Breast epithelium (tissue), 4 donors: ENCODE measurements around the gene TRIM4. TPM values are rescaled to one million over a fixed set of nuclear protein-coding genes. Genes with fewer than 3 reads are reported as not detected.

Experiments used
- DNase-seq, 2 donors: peaks; one replicate each; pipeline ENCODE4 v3.0.0-alpha.2; 2019; ENCODE audit warnings: low spot score in 2 of 2
- H3K27ac ChIP-seq, 2 donors: fragments of 200-600 bp; sonication (generic) in 1 of 2; one replicate each; pipeline ENCODE4 v1.5.1; 2016 to 2019; ENCODE audit warnings: mild to moderate bottlenecking in 1 of 2
- H3K27me3 ChIP-seq, 2 donors: fragments of 200-600 bp; sonication (generic) in 1 of 2; one replicate each; pipeline versions ENCODE4 v1.5.1 to v1.6.0; 2017 to 2019; ENCODE audit warnings: control low read depth in 1 of 2, mild to moderate bottlenecking in 1 of 2
- H3K36me3 ChIP-seq: fragments of 200-600 bp; one replicate; pipeline ENCODE4 v1.5.1; 2019
- H3K4me1 ChIP-seq, 2 donors: fragments of 200-600 bp; sonication (generic); one replicate each; pipeline ENCODE4 v1.5.1; 2016 to 2019; ENCODE audit warnings: control low read depth in 1 of 2
- H3K4me3 ChIP-seq, 3 donors: fragments of 200-600 bp; sonication (generic); 1 replicate in 2 of 3; 2 replicates in 1 of 3; pipeline ENCODE4 v1.5.1; 2016 to 2019; ENCODE audit warnings: mild to moderate bottlenecking in 3 of 3, moderate library complexity in 2 of 3
- H3K9me3 ChIP-seq, 2 donors: fragments of 200-600 bp; sonication (generic) in 1 of 2; one replicate each; pipeline ENCODE4 v1.5.1; 2016 to 2019; ENCODE audit warnings: control low read depth in 1 of 2
- CTCF ChIP-seq, 3 donors: fragments of 450-650 bp; IDR thresholded peaks; one replicate each; pipeline ENCODE4 v1.5.1; 2016 to 2017; ENCODE audit warnings: antibody characterized with exemption in 3 of 3, mild to moderate bottlenecking in 3 of 3, moderate library complexity in 3 of 3
- POLR2A ChIP-seq: fragments of 450-650 bp; IDR thresholded peaks from one replicate; pipeline ENCODE4 v1.6.1; 2016; ENCODE audit warnings: antibody characterized with exemption, mild to moderate bottlenecking, moderate library complexity
- POLR2AphosphoS5 ChIP-seq, 3 donors: sonication (generic); formaldehyde crosslinking; IDR thresholded peaks; one replicate each; pipeline ENCODE4 v1.6.1; 2017; ENCODE audit warnings: antibody characterized with exemption in 3 of 3
- intact Hi-C: fragments of 100-400 bp; cut with DNase I; formaldehyde crosslinking; loops from one replicate; pipeline ENCODE4 v1.15.1; 2023; ENCODE audit warnings: low total_unique reads
- total RNA-seq, 3 donors: library from RNA; depleted of rRNA; stranded (reverse); fragments of >200 nt; gene quantifications; one replicate each; pipeline ENCODE4 v1.1.0, GENCODE V29; 2016

TRIM4 gene
- total RNA-seq, 3 donors from 2014 or later, result 46.1 to 65.9 (median 57.7) TPM

DNA sequence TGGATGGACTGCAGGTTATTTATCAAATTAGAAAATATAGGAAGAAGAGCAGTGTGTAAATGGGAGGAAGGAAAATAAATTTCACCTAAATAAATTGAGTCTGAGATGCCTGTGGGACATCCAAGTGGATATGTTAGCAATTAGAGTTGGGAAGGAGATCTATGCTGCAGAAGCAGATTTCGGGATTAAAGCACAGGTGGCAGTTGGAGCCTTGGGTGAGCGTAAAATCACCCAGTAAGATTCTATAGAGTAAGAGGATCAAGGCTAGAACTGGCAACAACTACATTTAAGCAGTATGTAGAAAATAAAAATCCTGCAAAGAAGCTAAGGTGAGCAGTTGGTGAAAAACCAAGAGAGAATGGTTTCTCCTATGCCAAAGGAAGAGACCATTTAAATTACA, 8.4 kb downstream of the TRIM4 start:
- Histone ChIP-seq H3K9me3 (no peaks in the 10 kb centered on the region), H3K36me3 (peaks cover 5% of the 10 kb centered on the region)
- intact Hi-C loops, result loop anchor here (10.0 kb wide), 1 partner anchor 84 kb away; no protein-coding TSS in a partner anchor

DNA sequence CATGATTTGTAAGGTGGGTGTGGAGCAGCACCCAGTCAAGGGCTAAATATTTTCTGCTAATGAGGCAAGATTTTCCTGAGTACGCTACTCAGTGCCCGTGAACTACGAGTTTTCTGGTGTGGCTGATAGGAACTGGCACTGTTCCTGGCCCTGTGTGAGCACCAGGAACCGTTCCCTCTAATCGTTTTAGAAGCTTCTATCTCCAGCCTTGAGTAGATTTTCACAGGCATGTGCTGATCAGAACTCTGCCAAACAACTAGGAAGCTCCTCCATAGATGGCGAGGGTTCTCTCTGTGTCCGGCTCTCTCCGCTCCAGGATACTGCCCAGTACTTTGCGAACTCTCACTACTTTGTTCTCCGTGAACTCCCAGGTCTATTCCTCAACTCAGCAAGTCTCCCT, 17.7 kb downstream of the TRIM4 start:
- no peak for DNase-seq
- intact Hi-C loops, result loop anchor here (5.0 kb wide), 1 partner anchor 269 kb away; no protein-coding TSS in a partner anchor
- TF ChIP-seq CTCF (IDR thresholded peaks at IDR 0.05), result no peak

More for the DNA sequence above, 8.4 kb downstream of the TRIM4 start:
- no peak overlapping the region for H3K4me3 ChIP-seq
- H3K27me3 ChIP-seq, result no peaks in the 10 kb centered on the region
- peaks cover 0 to under 1% of the 10 kb centered on the region in 2 donors for H3K4me1 ChIP-seq
- no peak for DNase-seq
- no peak for TF ChIP-seq POLR2A
- TF ChIP-seq POLR2AphosphoS5 (IDR thresholded peaks at IDR 0.05), result no peak
- TF ChIP-seq CTCF (IDR thresholded peaks at IDR 0.05), result no peak
- H3K27ac ChIP-seq, result no peak overlapping the region

GRCh38 chr7:99899830-99900519, 19.4 kb downstream of the TRIM4 start:
- intact Hi-C loops, result loop anchor here (5.0 kb wide), 1 partner anchor 268 kb away; no protein-coding TSS in a partner anchor
- Histone ChIP-seq H3K27me3 (no peaks in the 10 kb centered on the region), H3K4me3 (no peak overlapping the region), H3K36me3 (peaks cover 6% of the 10 kb centered on the region), H3K4me1 (no peaks in the 10 kb centered on the region), H3K9me3 (no peaks in the 10 kb centered on the region), H3K27ac (peak overlapping the region in 1 of 2 donors; percentile 50)
- no peak for TF ChIP-seq CTCF (IDR thresholded peaks at IDR 0.05)
- TF ChIP-seq POLR2A, result no peak
- no peak for TF ChIP-seq POLR2AphosphoS5 (IDR thresholded peaks at IDR 0.05)
- no peak for DNase-seq

More for the DNA sequence above, 17.7 kb downstream of the TRIM4 start:
- no peaks in the 10 kb centered on the region for H3K27me3 ChIP-seq
- H3K27ac ChIP-seq, result no peak overlapping the region
- H3K36me3 ChIP-seq, result peaks cover 6% of the 10 kb centered on the region
- no peak overlapping the region for H3K4me3 ChIP-seq
- no peaks in the 10 kb centered on the region for H3K4me1 ChIP-seq
- no peaks in the 10 kb centered on the region for H3K9me3 ChIP-seq

DNA sequence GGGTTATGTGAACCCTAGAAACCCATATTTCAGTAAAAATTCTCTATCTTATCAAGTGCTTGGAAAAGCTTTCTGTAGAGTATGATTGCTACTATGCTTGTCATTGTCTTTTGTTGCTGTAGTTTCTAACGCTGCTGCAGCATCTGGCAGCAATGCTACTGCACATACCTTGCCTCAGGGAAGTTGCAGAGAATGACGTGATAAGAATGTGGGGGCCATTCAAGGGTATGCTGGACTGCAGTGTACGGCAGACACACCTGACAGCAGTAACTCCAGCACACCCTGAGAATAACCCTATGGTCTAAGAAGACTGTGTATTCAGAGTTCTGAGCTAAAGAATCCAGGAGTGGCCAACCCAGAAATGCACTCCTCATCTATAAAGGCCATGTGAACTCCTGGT, 20.5 kb downstream of the TRIM4 start:
- no peak for TF ChIP-seq POLR2AphosphoS5 (IDR thresholded peaks at IDR 0.05)
- no peak for TF ChIP-seq POLR2A
- no peak for TF ChIP-seq CTCF (IDR thresholded peaks at IDR 0.05)
- no peak overlapping the region for H3K4me3 ChIP-seq
- H3K36me3 ChIP-seq, result peaks cover 6% of the 10 kb centered on the region
- H3K4me1 ChIP-seq, result no peaks in the 10 kb centered on the region
- no peaks in the 10 kb centered on the region for H3K27me3 ChIP-seq
- peak in 1 of 2 donors; percentile 49 for DNase-seq
- H3K9me3 ChIP-seq, result no peaks in the 10 kb centered on the region
- intact Hi-C loops, result no loop called here
- peak overlapping the region; percentile 15 to 50 for H3K27ac ChIP-seq

DNA sequence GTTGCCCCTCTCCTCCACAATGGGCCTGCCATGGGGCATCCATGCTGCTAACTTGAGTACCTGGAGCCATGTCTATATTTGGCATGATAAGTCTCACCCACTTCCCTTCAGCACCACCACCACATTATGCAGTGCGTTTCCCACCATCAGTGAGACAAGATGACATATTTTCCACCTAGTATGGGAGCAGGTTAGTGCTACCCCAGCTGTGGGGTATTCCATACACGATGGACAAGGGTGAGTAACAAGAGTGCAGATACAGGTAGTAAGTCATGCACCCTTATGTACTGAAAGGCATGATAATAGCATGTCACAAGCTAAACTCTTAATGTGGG, 21.3 kb downstream of the TRIM4 start:
- intact Hi-C loops, result no loop called here
- H3K4me3 ChIP-seq, result no peak overlapping the region
- no peaks in the 10 kb centered on the region for H3K27me3 ChIP-seq
- no peaks in the 10 kb centered on the region for H3K4me1 ChIP-seq
- H3K36me3 ChIP-seq, result peaks cover 6% of the 10 kb centered on the region
- H3K9me3 ChIP-seq, result no peaks in the 10 kb centered on the region
- no peak for TF ChIP-seq POLR2AphosphoS5 (IDR thresholded peaks at IDR 0.05)
- no peak for TF ChIP-seq POLR2A
- TF ChIP-seq CTCF (IDR thresholded peaks at IDR 0.05), result no peak
- no peak for DNase-seq
- H3K27ac ChIP-seq, result peak overlapping the region; percentile 35 to 46
